Thyroid gland (tissue), 4 donors: ENCODE measurements around the gene EGFL8. TPM values are rescaled to one million over a fixed set of nuclear protein-coding genes. Genes with fewer than 3 reads are reported as not detected.

Source experiments
- DNase-seq, 2 donors: peaks; one replicate each; pipeline ENCODE4 v3.0.0-alpha.2; 2019
- H3K27ac ChIP-seq, 3 donors: fragments of 200-600 bp; sonication (generic); 1 replicate in 2 of 3; 2 replicates in 1 of 3; pipeline ENCODE4 v1.5.1; 2016 to 2019; ENCODE audit warnings: mild to moderate bottlenecking in 1 of 3, moderate library complexity in 1 of 3
- H3K27me3 ChIP-seq: fragments of 200-600 bp; sonication (generic); one replicate; pipeline ENCODE4 v1.5.1; 2019
- H3K36me3 ChIP-seq, 2 donors: fragments of 200-600 bp; sonication (generic); one replicate each; pipeline ENCODE4 v1.5.1; 2016 to 2019
- H3K4me1 ChIP-seq, 2 donors: fragments of 200-600 bp; sonication (generic); one replicate each; pipeline ENCODE4 v1.5.1; 2017 to 2019
- H3K4me3 ChIP-seq, 3 donors: fragments of 200-600 bp; sonication (generic); replicated peaks in 1 of 3; 1 replicate in 2 of 3; 2 replicates in 1 of 3; pipeline ENCODE4 v1.5.1; 2016; ENCODE audit warnings: mild to moderate bottlenecking in 1 of 3
- H3K9me3 ChIP-seq: fragments of 200-600 bp; sonication (generic); one replicate; pipeline ENCODE4 v1.5.1; 2017
- POLR2A ChIP-seq, 2 donors: fragments of 450-650 bp; IDR thresholded peaks; one replicate each; pipeline ENCODE4 v1.6.1; 2017; ENCODE audit warnings: antibody characterized with exemption in 2 of 2, mild to moderate bottlenecking in 2 of 2, moderate library complexity in 1 of 2
- WGBS, 2 donors: methylation state at CpG; one replicate each; pipeline ENCODE4 v1.1.5; 2017; 5-methylcytosine and 5-hydroxymethylcytosine counted together
- intact Hi-C: fragments of 100-400 bp; cut with DNase I; formaldehyde crosslinking; loops from one replicate; pipeline ENCODE4 v1.15.1; 2023
- total RNA-seq, 4 donors: library from RNA; depleted of rRNA; stranded (reverse); fragments of >200 nt; gene quantifications; one replicate each; pipeline ENCODE4 v1.2.3, GENCODE V29; 2016
- TF ChIP-seq, protein P1 (sequence below), 6 experiments: fragments of 200-600 bp in 3 of 6; fragments of 450-650 bp in 3 of 6; sonication (generic) in 3 of 6; IDR thresholded peaks; one replicate each; pipeline ENCODE4 v1.5.1; 2016 to 2019; ENCODE audit warnings: antibody characterized with exemption in 6 of 6, mild to moderate bottlenecking in 2 of 6, inconsistent platforms in 1 of 6, moderate library complexity in 1 of 6

Gene EGFL8
- total RNA-seq, 4 donors from 2014 or later: 2.3 to 9.8 (median 6.5) TPM

DNA sequence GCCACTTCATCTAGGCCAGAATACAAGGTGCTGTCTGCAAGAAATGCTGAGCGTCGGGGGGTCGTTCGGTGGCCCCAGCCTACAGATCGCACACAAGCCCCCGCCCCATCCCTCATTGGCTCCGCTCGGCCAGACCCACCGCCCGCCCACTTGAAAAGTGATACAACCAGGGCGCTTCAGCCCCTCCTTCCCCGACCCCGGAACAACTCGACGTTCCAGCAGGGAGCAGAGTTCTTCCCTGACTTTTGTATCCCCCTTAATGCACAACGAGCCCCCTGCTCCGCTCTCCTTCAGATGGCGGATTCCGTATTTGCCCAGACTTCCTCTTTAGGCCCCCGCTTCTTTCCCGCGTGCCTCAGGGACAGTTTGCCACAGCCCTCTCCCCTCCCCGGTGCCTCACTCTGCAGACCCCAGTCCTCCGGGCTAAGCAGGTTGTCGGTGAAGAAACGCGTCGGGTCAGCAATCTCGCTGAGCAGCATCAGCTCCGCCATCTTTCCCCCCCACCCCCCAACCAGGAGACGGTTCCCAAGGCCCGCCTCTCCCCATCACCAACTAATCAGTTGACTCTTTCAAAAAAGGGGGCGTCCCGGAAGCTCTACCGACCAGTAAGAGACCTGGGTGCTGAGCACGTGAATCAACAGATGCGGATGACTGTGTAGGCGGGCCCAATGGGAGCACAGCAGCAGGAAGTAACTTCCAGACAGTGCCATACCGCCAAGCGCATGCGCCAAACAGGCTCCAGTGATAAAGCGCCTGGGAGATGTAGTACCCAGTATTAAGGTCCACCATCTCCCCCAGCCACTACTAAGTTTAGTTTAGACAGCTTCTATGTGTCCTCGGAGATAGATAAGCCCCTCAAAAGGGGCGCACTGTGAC lies 36.4 kb upstream of the EGFL8 start, which contains the start of gene ATF6B:
Gene ATF6B, minus strand, starts transcription at position 530 of the 876 bp plus-strand sequence. Its CDS starts 39 bp downstream, at position 491.
- DNase-seq: peak; percentile 100
- WGBS, 2 donors: 0% methylated on average over 35 to 44 of the region's 44 CpGs
- peak within 1 kb of the TSS; percentile 87 to 93 (median 89) for H3K27ac ChIP-seq
- peaks cover 10 to 30% of the 10 kb centered on the region in 2 donors for H3K36me3 ChIP-seq
- intact Hi-C loops: no loop called here
- TF ChIP-seq POLR2A (IDR thresholded peaks at IDR 0.05): peak in 1 of 2 donors; percentile 69
- TF ChIP-seq, protein P1, sequence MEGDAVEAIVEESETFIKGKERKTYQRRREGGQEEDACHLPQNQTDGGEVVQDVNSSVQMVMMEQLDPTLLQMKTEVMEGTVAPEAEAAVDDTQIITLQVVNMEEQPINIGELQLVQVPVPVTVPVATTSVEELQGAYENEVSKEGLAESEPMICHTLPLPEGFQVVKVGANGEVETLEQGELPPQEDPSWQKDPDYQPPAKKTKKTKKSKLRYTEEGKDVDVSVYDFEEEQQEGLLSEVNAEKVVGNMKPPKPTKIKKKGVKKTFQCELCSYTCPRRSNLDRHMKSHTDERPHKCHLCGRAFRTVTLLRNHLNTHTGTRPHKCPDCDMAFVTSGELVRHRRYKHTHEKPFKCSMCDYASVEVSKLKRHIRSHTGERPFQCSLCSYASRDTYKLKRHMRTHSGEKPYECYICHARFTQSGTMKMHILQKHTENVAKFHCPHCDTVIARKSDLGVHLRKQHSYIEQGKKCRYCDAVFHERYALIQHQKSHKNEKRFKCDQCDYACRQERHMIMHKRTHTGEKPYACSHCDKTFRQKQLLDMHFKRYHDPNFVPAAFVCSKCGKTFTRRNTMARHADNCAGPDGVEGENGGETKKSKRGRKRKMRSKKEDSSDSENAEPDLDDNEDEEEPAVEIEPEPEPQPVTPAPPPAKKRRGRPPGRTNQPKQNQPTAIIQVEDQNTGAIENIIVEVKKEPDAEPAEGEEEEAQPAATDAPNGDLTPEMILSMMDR (IDR thresholded peaks at IDR 0.05): no peak
- no peaks in the 10 kb centered on the region for H3K9me3 ChIP-seq
- peaks cover 26% of the 10 kb centered on the region in 2 donors for H3K4me1 ChIP-seq
- no peaks in the 10 kb centered on the region for H3K27me3 ChIP-seq
- peak within 1 kb of the TSS; percentile 65 to 97 (median 97) for H3K4me3 ChIP-seq

DNA sequence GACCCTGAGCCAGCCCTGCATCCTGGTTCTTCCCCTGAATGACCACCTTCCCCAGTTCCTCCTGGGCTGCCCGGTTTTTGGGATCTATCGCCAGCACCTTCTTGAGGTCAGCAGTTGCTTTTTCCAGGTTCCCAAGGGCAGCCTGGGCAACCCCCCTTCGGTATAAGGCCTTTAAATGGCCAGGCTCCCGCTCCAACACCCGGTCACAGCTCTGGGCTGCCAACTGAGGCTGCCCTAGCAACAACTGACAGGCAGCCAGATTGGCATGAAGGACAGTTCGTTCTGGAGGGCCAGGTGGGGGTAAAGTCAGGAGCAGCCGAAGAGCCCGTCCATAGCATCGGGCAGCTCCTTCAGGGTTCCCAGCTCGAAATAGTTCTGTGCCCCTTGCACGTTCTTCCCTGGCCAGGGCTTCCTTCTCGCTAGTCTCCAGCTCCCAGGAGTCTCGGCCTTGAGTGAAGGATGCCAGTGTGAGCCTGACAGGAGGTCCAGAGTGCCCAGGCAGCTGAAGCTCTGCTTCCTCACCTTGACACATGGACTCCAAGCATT lies 35.6 kb upstream of the EGFL8 start:
- Histone ChIP-seq H3K36me3 (peaks cover 5 to 24% of the 10 kb centered on the region in 2 donors), H3K27ac (peak overlapping the region; percentile 87 to 93 (median 89)), H3K4me3 (peak overlapping the region; percentile 20 to 62 (median 52)), H3K27me3 (no peaks in the 10 kb centered on the region), H3K4me1 (peaks cover 26% of the 10 kb centered on the region in 2 donors), H3K9me3 (no peaks in the 10 kb centered on the region)
- TF ChIP-seq POLR2A (IDR thresholded peaks at IDR 0.05): no peak
- TF ChIP-seq, protein P1 (IDR thresholded peaks at IDR 0.05): no peak
- WGBS, 2 donors: 73 to 76% methylated on average over 5 to 6 of the region's 13 CpGs
- no peak for DNase-seq
- intact Hi-C loops: no loop called here

DNA sequence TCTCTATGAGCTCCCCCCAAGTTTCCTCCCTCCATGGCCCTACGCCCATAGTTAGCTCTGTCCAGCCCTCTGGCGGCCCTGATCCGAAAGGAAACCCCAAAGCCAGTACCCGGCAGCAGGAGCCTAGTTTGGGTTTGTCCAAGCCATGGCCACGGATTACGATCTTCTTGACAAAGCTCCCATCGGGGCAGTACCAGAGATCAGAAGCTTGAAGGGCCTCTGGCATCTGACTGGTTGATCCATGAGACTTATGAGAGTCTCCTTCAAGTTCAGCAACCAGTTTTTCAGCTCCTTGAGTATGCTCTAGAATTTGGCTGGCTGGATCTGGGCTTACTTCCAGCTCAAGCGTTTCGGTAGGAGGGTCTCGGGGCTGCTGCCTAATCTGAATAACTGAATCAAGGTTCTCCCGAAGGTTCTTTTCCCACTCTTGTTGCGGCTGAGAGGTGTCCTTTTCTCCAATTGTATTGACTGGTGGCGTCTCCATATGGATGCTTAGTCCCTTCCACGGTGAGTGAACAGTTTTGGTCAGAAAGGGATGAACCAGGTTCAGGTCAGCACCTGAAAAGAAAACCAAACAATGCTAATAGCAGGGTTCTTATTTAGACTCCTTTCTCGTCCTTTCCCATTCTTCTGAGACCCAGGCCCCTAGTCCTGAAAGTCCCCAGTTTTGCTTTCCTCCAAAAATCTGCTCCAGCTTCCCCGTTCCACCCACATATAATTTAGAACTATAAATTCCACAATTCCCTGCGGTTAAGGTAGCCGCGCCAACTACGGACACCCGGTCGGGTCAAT lies 34.9 kb upstream of the EGFL8 start:
- H3K9me3 ChIP-seq: no peaks in the 10 kb centered on the region
- H3K27me3 ChIP-seq: no peaks in the 10 kb centered on the region
- H3K27ac ChIP-seq: peak overlapping the region; percentile 87 to 93 (median 89)
- 18 to 19% methylated on average over 20 to 22 of the region's 22 CpGs for WGBS, 2 donors
- TF ChIP-seq, protein P1 (IDR thresholded peaks at IDR 0.05): no peak
- no peak for TF ChIP-seq POLR2A (IDR thresholded peaks at IDR 0.05)
- intact Hi-C loops: no loop called here
- peaks cover 26% of the 10 kb centered on the region in 2 donors for H3K4me1 ChIP-seq
- peaks cover 5 to 18% of the 10 kb centered on the region in 2 donors for H3K36me3 ChIP-seq
- peak; percentile 71 to 80 for DNase-seq
- H3K4me3 ChIP-seq: peak overlapping the region; percentile 20 to 62 (median 52)

DNA sequence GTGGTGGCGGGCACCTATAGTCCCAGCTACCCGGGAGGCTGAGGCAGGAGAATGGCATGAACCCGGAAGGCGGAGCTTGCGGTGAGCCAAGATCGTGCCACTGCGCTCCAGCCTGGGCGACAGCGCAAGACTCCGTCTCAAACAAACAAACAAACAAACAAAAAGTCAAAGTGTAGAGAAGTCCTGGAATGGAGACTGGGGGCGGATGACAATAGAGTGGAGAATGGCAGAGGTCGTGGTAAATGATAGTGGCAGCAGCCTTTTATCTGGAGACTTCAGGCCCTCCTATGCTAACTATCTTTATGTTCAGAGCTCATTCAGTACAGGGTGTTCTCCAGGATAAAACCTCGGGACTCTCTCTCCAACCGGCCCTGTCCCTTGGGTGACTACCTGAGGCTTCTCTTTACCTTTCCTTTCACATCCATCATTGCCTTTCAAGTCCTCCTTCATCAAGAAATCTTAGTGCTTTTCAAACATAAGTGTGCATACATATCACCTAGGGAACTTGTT lies 32.9 kb upstream of the EGFL8 start:
- 89 to 93% methylated on average over 14 of the region's 14 CpGs for WGBS, 2 donors
- Histone ChIP-seq H3K9me3 (no peaks in the 10 kb centered on the region), H3K4me1 (peaks cover 27 to 33% of the 10 kb centered on the region in 2 donors), H3K27me3 (no peaks in the 10 kb centered on the region), H3K27ac (no peak overlapping the region), H3K4me3 (no peak overlapping the region), H3K36me3 (no peaks in the 10 kb centered on the region)
- no peak for DNase-seq
- intact Hi-C loops: no loop called here
- TF ChIP-seq, protein P1 (IDR thresholded peaks at IDR 0.05): no peak
- TF ChIP-seq POLR2A (IDR thresholded peaks at IDR 0.05): no peak
